Islet of Langerhans (tissue), 1 donor: ENCODE data around the gene DYNLT1.
"Not testable (repeated sequence)": the region's sequence is repeated elsewhere in the genome, so short reads cannot be mapped to it uniquely, and the experiment has no call there.

Source experiments
- FAIRE-seq: peaks from one replicate; lab custom pipeline; 2011; peaks lifted over from hg19 to GRCh38; lab: Jason Lieb, UNC

The DYNLT1 gene

DNA sequence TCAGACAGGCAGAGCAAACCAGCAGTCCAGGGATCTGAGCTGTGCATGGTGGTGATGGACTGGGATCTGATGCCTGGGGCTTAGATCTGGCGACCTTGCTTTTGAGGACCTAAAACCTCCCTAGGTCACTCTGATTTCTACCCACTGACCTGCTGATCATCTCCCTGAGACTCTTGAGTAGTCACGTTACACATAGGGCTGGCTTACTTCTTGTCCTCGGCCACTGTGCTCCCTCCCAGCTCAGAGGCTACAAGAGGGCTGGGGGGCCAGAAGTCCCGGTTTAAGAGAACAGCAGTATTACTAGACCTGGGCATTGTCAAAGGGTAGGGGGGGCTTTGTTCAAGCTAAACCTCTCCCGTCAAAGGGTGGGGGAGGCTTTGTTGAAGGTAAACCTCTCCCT lies 5.5 kb downstream of the DYNLT1 start:
- no peak for FAIRE-seq

DNA sequence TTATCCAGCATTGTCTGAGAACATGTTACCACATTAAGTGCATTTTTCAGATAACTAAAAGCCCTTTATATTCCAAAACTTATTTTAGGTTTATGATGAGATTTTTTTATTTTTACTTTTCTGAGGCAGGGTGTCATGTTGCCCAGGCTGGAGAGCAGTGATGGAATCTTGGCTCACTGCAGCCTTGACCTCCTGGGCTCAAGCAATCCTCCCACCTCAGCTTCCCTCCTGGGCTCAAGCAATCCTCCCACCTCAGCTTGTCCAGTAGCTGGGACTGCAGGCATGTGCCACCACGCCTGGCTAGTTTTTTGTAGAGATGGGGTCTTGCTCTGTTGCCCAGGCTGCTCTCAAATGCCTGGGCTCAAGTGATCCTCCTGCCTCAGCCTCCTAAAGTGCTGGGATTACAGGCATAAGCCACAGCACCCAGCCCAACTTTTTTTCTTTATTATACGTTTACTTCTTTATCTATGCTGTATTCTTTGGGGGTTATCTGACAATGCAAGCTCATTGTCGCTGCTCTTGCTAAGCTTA lies 6.2 kb downstream of the DYNLT1 start:
- no peak for FAIRE-seq

DNA sequence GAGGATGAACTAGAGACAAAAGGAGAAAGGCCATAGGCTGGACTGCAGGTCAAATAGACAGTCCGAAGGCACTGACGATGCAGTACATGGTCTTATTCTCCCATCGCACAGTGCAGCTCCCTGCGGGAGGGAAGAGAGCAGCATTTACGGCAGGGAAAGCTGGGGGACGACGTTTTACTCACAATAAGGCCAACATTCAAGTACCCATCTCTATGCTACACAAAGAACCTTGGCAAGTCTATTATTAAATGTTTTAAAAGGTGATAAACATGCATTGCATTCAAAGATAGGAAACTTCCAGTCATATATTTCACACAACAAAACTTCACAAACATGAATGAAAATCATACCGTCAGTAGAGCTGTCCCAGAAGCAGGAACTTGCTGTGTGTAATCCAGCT lies 7.8 kb downstream of the DYNLT1 start:
- no peak for FAIRE-seq

DNA sequence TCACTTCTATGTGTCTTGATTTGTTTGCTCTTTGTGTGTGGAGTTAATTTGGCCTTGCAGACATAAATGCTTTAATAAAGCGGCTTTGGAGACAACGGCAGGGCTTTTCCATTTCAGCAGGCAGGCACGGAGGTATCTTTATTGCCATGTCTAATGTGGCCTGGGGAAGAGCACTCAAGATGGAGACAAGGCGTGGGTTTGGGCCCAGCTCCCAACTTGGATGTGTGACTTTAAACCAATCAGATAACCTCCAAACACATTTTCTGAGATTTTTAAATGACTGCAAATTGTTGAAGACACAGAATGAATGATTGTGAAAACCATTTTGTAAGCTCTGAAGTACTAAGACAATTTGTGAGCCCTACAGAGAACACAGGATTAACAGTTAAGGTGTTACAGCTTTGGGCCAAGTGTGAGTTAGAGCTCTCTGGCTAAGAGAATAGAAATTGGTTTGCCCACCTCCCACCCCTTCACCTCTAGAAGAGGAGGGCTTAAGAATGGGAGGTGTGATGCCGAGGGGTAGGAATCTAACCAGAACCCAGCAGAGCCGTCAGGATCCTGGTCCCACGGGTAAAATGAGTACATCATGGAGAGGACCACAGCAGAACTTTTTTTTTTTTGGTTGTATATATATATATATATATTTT lies 9.0 kb downstream of the DYNLT1 start:
- FAIRE-seq: peak; percentile 43

DNA sequence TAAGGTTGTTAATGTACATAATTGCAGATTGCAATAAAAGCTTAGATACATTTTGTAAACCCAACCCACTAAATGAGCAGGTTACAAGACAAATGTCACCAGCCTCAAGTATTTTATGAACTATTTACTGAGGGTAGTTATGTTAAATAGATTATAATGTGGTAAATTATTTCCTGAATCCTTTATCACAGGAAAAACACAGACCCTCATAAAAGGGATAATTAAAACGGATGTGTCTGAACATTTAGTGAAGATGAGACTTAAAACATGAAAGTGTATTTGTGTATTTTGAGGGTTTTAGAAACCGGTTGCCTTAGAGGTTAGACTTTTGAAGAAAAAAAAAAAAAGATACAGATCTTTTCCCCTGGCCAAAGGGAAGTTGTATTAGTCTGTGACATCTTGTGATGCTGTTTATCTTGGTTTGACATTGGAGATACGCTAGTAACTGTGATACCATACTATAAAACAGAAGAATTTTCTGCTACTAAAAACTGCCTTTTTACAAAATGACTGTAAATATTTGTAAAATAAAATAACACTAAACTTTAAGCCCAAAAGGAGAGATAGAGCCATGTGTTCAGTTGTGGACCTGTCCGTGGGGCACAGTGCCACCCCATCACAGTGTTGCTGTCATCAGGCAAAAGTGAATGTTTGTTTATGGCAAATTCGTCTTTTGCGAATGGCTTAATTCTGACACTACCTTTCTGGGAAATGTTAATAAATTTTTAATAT lies 9.7 kb downstream of the DYNLT1 start:
- FAIRE-seq: peak; percentile 30

DNA sequence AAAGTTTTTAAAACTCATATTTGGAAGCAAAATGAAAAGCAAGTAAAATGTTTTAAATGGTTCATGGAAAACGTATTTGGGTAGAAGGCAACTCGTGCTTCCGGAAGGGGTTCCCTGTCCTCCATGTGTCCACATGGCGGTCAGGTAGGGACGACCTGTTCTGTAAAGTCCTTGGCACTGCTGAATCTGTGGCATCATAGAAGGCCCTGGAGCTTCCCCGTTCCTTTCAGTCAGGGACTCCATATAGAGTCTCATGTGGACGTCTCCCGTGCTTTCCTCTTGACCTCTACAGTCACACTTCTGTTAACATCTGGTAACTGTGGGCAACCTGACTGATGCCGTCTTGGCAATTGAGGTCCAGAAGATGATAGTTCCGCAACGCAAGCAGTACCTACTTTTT lies 11.4 kb downstream of the DYNLT1 start:
- FAIRE-seq: no peak

DNA sequence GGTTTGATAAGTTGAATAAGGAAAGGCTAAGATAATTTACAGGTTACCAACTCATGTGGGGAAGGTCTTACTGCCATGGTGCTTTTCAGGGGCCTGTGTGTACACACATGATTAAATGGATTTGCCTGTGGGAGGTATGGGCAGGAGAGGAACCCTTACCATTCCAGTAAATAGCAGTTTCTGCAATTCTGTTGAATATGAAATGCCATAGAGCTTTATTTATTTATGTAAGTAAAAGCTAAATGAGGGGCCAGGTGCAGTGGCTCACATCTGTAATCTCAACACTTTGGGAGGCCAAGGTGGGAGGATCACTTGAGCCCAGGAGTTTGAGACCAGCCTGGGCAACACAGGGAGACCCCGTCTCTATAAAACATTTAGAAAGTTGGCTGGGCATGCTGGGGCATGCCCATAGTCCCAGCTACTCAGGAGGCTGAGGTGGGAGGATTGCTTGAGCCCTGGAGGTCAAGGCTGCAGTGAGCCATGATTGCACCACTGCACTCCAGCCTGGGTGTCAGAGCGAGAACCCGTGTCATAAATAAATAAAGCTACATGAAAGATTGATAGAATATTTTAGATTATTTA lies 11.9 kb downstream of the DYNLT1 start:
- not testable (repeated sequence) for FAIRE-seq

DNA sequence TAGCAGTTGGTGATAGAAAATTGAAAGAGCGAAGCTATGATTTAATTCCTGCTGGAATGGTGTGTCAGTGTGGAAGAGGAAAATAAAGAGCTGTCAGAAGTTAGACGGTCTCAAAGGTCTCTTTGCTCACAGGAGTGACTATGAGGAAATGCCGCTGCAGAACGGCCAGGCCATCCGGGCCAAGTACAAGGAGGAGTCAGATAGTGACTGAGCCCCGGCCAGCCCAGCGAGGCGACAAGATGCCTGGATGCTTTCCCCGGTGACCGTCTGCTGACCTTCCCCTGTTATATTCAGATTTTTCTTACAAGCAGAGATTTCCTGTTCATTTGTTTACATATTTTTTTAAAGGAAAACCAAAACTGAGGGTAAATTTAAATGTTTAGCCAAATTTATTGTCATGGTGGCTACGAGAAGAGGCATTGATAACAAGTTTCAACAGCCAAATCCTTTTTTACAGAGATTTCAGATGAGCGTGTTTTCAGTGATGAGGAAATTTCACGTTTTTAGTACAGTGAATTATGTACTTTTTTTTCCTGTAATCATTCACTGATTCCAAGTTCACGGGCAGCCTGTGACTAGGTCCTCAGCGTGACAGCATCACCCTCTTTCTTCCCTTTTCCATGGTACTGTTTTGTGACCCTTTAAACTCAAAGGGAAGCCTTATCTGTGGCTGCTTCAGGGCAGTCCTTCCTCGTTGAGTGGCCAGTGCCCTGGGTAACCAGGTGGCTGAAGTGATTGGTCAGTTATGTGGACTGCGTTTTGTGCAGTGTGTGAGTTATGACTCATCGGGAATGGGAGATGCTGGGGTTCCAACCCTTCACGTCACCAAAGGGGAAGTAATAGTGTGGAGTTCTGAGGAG lies 12.6 kb downstream of the DYNLT1 start:
- FAIRE-seq: peak; percentile 82

DNA sequence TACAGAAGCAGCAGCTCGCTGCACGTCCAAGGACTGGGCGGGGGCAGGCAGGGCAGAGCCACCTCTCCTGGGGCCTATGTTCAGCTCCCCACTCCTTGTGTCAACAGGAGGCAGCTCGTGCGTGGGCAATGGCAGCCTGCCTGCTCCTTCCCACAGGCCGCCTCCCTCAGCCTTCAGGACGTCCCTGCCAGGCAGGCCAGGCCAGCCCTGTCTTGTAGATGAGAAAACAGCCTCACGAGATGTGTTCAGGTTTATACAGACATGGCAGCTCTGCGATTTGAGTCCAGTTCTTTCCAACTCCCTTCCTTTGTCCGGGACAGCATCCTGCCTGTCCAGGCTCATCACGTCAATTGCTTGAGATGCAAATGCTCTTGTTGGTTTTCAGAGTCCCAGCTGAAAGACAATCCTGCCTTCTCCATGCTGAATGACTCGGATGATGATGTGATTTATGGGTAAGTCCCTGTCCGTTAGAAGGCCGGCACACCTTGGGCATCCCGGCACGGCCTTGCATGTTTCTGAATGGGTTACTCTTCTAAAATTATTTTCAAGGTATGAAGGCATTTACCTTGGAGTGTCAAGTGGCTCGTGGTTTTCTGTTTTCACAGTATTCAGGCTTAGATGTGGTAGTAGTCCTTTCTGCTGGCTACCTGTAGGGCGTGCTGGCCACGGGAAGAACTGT lies 13.5 kb downstream of the DYNLT1 start:
- no peak for FAIRE-seq

DNA sequence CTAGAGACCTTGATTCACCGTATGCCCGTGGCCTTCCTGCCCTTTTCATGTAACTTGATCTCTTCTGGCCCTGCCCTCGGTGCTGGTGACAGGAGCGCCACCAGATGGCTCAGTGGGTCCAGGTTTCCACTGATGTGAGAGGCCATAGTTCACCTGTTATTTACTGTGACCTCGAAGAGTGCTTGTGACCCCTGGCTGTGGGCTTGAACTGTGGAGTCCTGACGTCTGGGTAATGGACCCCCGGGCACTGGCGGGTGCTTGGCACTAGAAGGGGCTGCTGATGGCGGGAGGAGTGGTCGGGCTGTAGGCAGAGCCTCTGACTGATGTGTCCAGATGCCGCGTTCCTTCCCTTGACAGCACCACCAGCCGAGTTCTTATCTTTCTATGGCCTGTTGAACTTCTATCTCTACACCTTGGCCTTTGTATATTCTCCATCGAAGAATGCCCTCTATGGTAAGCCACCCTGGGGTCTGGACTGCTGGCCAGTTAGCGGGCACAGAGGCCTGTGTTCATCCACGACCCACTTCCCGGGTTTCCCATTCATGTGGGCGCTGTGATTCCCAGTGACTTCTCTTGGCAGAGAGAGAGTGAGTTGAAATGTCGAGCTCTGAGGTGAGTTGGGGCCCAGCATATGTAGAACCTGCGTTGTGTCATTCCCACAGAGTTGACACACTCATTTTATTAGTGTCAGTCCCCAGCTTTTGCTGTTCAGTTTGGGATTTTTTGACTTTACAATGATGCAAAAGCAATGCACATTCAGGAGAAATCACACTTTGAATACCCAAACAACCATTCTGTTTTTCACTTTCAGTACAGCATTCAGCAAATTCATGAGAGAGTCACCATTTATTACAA lies 14.9 kb downstream of the DYNLT1 start:
- FAIRE-seq: peak; percentile 30

DNA sequence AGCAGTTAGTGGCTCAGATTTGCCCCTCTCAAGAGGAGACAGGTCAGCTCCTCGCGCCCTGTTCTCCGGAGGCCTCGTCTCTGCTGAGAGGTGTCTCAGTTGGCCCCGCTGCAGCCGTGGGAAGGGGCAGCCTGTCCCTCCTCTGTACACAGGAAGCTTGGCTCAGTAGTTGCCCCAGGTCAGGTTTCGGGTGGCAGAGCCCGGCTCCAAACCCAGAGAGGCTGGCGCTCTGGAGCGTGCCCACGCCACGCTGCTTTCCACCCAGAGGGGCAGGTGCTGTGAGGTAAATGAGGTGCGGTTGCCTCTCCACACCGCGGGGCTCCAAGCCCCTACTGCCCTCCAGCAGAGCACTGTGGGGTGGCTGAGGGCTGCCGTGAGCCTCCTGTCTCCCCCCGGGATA lies 16.0 kb downstream of the DYNLT1 start:
- no peak for FAIRE-seq

DNA sequence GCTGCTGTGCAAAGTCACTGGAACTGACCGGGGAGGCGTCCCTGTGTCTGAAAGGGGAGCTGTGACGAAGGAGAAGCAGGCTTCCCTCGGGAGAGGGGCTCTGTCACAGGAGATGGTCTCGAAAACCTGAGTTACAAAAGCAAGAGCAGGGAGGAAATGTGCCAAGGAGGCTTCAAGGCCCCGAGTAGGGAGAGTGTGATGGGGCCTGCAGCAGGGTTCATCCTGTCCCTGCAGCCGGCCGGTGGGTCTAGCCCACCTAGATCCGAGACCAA lies 16.7 kb downstream of the DYNLT1 start:
- FAIRE-seq: no peak

DNA sequence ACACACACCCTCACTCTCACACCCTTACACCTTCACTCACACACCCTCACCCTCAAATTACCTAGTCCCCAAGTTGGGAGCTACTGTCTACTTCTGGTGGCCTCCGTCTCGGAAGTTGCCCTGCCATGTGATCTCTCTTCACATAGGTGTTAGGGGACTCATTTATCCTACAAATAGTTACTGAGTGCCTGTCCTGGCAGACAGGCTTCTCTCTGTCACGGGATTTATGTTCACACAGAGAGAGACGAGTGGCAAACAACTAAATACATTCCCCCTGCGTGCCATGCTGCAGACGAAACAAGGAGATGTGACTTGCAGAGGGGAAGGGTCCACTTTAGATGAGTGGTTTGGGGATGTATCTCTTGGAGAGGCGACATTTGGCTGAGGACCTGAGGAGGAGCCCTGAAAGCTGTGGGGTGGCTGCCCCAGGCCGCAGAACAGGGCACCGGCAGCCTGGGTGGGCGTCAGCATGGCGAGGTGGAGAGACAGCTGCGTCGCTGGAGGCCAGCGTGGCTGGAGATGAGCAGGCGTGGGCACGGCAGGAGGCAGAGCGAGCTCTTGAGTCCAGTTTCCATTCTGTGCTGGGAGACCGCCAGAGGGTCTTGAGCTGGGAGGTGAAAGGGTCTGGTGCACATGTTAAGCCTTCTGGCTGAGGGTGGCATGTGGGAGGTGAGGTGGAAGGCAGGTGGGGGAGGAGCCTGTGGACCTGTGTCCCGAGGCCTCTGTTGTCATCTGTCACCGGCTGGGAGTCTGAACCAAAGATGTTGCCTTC lies 17.2 kb downstream of the DYNLT1 start:
- no peak for FAIRE-seq

DNA sequence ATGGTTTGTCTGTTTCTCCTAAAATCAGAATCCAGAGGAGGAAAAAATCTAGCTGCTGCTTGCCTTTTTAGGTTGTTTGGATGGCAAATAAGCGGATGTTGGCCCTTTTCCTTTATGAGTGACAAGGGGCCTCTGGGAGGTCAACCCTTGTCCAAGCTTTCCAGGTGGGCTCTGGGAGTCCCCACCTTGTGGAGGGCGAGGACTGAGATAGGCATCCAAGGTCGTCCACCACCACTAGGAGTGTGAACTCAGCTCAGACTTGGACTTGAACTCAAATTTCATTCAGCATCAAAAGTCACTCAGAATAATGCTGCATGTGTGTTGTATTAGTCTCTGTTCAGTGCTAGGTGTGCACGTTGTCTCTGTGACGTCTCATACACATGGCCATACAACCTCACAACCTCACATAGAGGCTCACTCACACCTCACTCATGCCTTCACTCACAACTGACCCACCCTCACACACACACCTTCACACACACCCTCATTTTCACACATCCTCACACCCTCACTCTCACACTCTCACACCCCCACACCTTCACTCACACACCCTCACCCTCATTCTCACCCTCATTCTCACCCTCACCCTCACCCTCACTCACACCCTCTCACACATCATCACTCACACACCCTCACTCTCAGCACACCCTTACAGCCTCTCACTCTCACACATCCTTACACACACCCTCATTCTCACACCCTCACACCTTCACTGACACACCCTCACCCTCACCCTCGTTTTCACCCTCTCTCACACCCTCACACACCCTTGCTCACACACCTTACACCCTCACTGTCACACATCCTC lies 18.0 kb downstream of the DYNLT1 start:
- no peak for FAIRE-seq

DNA sequence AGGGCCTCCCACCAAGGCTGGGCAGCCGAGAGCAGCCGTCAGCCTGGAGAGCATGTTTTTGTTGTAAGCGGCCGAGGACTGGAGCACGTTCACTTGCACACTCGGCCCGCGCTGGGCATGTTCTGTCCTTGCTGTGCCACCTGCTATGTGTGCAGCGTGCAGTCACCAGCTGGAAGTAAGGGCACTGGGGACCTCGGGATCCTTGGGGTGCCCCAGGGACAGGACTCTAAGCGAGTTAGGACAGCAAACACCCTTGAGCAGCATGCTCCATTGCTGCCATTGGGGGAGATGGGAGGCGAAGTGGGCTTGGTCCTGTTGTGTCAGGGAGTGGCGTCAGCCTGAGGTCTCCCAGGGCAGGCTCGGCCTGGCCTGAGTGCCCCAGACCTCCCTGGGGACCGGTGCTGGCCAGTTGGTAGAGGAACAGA lies 18.6 kb downstream of the DYNLT1 start:
- no peak for FAIRE-seq

DNA sequence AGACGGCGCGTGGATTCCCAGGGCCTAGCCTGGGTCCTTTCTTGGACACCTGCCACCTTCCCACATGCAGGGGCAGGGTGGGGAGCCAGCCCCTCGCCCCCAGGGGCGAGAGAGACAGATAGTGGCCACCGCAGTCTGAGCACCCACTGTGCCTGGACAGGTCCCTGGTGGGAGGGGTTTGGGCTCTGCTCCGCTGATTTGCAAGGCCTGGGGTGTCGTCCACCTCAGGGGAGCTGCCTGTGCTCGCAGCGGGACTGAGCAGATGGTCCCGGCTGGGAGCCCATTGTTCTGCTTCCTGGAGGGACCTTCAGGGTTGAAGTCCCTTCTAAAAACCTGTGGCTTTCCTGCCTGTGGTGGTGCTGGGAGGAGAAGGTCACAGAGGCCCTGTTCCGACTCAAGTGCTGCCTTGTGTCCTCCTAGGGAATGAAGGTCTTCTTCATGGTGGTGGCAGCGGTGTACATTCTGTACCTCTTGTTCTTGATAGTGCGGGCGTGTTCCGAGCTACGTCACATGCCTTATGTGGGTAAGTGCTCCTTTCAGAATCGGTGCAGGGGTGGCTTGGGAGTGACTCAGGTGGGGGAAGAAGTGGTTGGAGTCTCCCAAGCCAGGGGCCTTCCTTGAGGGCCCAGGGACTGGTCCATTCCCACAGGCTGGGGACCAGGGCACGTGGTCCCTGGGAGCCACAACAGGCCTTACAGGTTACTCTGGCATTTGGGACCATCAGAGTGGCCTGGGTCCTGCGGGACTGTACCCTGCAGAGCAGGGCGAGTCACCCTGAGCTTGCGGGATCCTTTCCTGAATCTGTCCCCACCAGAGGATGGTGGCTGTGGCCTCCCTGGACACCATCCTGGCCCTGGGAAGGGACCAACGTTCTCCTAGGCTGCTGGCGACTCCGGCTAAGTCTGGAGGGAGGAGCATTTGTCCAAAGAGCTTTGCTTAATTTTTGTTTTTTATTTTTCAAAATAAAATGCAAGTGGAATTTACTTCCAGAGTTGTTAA lies 19.6 kb downstream of the DYNLT1 start:
- FAIRE-seq: no peak

DNA sequence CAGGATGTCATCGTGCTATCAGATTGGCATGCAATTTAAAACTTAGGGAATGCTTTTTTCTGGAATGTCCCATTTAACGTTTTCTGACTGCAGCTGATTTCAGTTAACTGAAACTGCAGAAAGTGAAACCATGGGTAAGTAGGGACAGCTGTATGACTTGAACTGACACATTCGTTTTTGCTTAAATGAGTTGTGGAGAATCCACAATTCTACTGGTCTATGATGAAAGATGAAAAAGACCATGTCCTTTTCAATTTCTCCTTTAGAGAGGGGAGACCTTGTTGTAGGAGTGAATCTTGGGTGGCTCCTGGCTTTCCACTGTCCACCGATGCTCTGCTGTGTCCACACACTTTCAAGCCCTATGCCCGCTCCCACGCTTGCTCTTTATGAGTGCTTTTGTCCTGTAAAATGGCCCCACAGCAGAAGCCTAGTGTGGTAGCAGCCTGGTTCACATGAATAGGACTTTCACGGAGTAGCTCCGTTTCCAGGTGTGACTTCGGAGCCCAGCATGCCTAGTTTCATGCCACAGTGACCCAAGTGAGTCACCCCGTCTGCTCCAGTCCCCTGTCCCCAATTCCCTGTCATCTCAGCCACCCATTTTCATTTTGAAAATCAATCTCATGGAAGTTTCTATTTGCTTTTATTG lies 21.9 kb downstream of the DYNLT1 start:
- no peak for FAIRE-seq
